ENCODE measurements around the gene DLG2.
"Not testable (repeated sequence)": the region's sequence is repeated elsewhere in the genome, so short reads cannot be mapped to it uniquely, and the experiment has no call there.

Gene DLG2

DNA sequence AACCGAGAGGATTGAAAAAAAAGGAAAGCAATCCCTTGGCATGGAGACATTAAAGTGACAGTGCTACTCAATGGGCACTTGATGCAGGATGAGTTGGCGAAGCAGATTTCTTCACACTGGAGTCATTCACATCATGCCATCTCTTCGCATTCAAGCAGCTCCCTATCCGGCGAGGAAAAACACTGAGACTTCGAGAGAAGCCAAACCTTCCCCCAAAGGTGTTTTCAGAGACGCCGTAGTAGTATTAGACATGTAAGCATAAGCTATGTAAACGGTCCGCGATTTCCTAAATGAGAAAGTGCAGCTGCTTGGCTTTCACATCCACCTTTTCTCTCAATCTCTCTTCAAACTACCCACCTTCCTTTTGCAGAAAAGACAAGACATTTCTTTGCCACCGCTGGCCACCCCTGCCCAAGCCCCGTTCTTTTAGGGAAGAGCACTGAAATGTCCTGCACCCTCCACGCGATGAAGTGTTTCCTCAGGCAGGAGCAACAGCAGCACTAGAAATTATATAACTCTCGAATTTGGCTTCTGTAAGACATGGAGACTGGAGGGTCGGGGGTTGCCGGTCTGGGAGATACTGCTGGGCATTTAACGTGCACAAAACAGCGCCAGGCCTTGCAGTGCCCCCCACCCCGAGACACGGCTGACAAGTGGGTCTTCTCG is at the start of gene DLG2:
DLG2 (minus strand) TSS at position 13 of the 666 bp plus-strand sequence.
- DNase-seq (ENCODE audit: extremely low spot score, insufficient read length, low read depth) (no peak), FAIRE-seq (peak; percentile 35)

DNA sequence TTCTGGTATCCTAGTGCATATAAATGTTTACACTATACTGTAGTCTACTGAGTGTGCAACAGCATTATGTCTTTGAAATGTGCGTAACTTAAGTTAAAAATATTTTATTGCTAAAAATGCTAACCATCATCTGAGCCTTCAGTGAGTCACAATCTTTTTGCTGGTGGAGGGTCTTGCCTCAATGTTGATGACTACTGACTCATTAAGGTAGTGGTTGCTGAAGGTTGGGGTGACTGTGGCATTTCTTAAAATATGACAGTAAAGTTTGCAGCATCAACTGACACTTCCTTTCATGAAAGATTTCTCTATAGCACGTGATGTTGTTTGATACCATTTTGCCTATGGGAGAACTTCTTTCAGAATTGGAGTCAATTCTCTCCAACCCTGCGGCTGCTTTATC is 46.2 kb upstream of the DLG2 start:
- FAIRE-seq: no peak
- DNase-seq (ENCODE audit: extremely low spot score, insufficient read length, low read depth): no peak

DNA sequence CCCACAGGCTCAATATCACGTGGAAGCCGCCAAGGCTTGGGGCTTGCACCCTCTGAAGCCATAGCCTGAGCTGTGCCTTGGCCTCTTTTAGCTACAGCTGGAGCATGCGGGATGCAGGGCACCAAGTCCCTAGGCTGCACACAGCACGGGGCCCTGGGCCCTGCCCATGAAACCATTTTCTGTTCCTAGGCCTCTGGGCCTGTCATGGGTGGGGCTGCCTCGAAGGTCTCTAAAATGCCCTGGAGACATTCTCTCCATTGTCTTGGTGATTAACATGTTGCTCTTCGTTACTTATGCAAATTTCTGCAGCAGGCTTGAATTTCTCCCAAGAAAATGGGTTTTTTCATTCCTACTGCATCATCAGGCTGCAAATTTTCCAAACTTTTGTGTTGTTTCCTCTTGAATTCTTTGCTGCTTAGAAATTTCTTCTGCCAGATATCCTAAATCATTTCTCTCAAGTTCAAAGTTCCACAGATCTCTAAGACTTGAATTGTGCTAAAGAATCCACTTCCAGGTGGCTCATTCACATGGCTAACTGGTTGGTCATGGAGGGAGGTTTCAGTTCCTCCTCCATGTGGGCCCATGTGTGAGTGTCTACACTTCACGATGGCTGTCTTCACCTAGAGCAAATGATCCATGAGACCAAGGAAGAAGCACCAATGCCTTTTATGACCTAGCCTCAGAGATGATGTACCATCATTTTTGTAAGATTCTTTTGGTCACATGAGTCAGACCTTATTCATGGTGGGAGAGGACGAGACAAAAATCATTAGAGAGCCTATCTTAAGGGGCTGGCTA is 45.2 kb upstream of the DLG2 start:
- peak; percentile 5 for FAIRE-seq
- DNase-seq (ENCODE audit: extremely low spot score, insufficient read length, low read depth): no peak

DNA sequence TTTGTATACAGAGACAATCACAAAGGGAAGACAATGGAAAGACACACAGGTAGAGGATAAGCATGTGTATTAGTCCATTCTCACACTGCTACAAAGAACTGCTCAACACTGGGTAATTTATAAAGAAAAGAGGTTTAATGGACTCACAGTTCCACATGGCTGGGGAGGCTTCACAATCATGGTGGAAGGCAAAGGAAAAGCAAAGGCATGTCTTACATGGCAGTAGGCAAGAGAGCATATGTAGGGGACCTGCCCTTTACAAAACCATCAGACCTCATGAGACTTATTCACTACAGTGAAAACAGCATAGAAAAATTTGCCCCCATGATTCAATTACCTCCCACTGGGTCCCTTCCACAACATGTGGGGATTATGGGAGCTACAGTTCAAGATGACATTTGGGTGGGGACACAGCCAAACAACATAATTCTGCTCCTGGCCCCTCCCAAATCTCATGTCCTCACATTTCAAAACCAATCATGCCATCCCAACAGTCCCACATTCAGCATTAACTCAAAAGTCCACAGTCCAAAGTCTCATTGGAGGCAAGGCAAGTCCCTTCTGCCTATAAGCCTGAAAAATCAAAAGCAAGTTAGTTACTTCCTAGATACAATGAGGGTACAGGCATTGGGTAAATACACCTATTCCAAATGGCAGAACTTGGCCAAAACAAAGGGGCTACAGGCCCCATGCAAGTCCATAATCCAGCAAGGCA is 44.0 kb upstream of the DLG2 start:
- FAIRE-seq: not testable (repeated sequence)

DNA sequence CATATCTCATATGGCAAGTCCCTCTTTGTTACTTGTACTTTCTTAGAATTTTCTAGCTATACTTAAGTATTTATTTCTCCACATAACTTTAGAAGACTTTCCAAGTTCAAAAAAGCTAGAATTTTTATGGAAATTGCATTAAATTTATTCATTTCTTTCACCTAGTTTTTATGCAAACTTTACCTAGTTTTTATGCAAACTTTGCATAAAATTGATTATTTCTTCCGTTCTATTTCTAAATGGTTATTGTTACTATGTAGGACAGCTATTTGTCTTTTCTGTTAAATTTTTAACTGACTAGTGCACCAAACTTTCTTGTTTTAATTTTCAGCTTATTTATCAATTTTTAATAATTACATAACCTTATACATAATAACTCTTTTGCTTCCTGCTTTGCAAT is 41.0 kb upstream of the DLG2 start:
- DNase-seq (ENCODE audit: extremely low spot score, insufficient read length, low read depth) (no peak), FAIRE-seq (no peak)

More for the DNA sequence above, 44.0 kb upstream of the DLG2 start:
- not testable (repeated sequence) for DNase-seq (ENCODE audit: extremely low spot score, insufficient read length, low read depth)

DNA sequence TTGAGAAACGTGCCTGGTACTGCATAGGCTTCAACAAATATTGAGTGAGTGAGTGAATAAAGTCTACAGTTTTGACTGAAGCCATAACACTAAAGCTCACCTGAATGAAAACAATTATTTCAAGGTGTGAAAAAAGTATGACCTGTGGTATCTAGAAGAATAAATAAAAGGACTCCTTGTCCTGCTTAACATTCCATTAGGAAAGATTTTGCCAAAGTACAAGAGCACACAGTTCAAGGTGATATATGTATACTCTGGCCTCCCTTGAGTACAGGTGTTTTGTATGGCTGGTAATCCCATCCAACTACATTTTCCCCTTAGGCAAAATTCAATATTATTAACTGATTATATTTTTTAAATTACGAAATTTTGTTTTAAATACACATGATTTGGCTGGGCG is 39.5 kb upstream of the DLG2 start:
- DNase-seq (ENCODE audit: extremely low spot score, insufficient read length, low read depth): no peak
- no peak for FAIRE-seq

DNA sequence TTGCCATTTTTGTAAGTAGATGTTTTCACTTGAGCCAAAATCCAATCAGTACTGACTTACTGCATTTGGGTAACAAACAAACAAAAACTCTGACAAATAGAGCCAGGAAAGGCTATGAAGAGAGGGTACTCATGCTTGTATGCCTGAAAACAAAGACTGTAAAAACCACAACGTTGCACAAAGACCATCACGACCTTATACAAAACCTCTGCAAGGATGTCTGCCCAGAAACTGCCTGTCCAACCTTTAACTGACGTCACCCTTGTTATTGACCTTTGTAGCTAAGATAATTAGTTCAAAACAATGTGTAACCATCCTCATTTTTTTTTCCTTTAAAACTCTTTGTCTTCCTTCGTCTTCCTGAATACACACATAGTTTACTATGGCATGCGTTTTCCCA is 38.6 kb upstream of the DLG2 start:
- DNase-seq (ENCODE audit: extremely low spot score, insufficient read length, low read depth) (no peak), FAIRE-seq (no peak)

DNA sequence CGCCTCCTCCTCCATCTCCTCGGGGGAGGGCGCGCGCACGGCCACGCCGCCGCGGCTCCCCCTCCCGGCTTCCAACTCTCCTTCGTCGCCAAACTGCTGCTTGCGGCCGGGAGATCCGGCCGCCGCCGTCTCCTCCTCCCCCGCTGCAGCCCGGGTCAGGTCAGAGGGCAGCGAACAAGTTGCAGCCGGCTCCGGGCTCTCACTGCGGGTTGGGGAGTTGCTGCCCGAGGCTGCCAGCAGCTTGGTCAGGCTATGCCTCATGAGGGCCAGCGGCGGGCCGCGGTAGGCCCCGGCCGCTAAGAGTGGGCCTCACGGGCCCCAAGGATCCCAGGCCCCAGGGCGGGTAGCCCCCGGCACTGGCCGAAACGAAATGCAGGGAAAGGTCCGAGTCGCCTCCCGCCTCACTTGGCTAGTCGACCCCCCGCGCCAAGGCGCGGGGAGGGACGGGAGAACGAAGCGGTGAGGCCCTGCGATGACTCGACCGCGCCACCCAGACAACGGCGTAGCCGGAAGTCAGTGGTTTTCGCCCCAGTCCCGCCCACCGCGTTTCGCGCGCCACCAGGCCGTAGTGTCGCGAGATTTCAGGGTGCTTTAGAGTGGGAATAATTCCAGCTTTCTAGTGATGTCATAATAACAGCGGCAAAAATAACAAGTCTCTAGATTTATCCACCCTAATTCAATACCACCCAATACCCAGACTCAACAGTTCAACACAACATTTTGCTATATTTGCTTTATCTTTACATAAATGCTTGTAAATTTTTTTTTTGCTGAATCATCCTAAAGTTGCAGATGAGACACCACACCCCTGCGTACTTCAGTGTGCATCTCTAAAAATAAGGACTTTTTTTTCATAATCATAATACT is 37.7 kb upstream of the DLG2 start, which contains the start of gene CREBZF:
CREBZF (minus strand) TSS at position 515 of the 867 bp plus-strand sequence; CDS start at position 261, 254 bp downstream.
- peak; percentile 95 for FAIRE-seq

DNA sequence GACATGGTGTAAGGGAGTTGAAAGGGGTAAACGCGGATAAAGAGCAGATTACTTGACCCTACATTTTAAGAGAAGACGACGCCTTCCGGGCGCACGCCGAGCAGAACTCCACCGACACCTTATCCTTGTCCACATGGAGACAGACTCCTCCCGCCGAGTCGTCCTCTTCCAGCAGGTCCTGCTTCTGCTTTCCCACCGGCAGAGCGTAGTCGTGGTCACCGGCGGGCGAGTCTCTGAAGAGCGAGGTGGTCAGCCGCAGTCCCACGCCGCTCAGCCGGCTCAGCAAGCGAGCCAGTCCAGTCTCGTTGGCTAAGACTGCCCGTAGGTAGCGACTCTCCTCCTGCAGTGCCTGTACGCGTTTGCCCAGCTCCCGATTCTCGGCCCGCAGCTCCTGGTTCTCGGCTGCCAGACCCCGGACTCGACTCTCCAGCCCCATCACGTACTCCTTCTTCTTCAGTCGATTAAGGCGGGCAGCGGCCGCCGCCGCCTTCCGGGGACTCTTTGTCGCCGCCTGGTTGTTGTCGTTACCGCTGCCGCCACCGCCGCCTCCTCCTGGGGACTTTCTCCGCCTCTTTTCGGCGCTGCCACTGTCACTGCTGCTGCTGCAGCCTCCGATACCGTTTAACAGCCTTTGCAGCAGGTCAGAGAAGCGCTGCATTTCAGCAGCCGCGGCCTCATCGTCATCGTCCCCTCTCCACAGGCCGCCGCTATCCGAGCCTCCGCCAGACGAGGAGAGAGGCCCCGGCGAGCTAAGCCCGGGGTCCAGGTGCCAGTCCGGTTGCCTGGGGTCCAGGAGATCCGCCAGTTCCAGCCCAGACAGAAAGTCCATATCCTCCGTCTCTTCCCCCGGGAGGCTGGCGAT is 36.8 kb upstream of the DLG2 start:
- peak; percentile 67 for FAIRE-seq
- DNase-seq (ENCODE audit: extremely low spot score, insufficient read length, low read depth): peak; percentile 57

More for the DNA sequence above, 37.7 kb upstream of the DLG2 start, which contains the start of gene CREBZF:
- peak; percentile 86 for DNase-seq (ENCODE audit: extremely low spot score, insufficient read length, low read depth)

DNA sequence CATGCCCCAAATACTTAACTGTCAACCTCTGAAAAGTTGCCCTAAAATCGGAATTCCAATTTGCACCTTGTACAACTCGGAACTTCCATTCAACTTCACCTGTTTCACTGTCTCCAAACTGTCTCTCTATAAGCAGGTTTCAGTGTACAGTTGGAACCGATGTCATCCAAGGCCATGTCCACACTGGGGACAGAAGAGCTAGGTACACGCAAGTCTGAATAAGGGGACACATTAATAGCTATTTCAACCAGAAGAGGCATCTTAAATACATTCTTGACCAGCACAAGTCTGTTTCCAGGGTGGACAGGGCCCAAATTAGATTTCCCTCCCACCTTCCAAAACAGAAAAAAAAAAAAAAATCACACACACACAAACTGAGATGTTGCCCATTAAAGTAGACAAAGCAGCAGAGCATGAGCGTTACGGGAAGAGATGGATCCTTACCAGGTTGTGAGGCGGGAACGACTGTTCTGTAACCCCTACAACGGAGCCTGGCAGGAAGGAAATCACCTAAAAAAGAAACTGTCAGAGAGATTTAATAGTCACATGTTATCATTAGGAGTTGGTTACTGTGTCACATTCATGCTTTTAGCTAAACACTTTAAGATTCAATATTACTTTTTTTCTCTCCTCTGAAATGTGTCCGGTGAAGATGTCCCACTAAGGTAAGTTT is 36.1 kb upstream of the DLG2 start:
- FAIRE-seq: no peak
- no peak for DNase-seq (ENCODE audit: extremely low spot score, insufficient read length, low read depth)

DNA sequence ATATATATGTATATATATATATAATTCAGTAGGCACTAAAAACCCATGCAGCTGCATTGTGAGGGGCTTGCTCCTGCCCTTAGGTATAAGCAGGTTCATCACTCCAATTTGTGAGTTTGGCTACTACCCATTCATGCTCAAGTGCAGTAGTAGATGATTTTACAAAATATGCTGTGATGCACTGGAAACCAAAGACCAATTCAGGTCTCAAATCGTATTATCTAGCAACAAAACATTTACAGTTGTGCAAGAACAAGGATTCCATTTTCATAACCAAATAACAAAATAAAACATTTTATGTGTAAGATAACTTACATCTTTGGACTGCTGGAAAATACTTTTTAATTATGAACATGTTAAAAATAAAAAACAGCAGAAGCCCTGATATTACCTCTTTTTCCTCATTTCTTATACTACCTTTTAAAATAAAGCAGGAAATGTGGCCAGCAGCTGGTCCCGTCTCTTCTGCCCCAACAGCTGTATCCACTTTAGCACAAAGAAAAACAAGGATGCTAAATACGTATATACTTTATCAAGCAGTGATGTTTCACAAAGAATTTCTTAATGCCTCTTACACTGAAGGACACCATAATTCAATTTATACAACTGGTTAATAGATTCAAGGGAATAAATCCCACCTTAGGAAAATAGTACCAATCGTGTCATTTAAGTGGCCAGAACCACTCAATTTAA is 35.0 kb upstream of the DLG2 start:
- no peak for FAIRE-seq

DNA sequence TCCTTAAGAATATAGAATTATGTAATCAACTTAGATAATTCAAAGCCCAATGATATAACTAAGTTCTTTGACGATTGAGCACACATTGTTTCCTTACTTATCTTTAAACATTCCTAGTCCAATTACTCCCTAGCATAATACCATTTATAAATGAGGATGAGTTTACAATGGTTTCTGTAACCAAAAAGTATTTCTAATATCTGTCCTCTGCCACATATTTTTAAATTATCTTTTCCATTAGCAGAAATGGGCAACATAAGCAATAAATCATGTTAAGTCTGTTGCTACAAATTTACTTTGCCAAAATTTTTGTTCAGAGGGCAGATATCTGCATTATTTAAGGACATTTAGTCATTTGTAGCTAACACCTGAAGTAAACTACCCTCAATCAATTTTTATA is 31.0 kb upstream of the DLG2 start:
- FAIRE-seq (no peak), DNase-seq (ENCODE audit: extremely low spot score, insufficient read length, low read depth) (no peak)

More for the DNA sequence above, 35.0 kb upstream of the DLG2 start:
- DNase-seq (ENCODE audit: extremely low spot score, insufficient read length, low read depth): no peak

DNA sequence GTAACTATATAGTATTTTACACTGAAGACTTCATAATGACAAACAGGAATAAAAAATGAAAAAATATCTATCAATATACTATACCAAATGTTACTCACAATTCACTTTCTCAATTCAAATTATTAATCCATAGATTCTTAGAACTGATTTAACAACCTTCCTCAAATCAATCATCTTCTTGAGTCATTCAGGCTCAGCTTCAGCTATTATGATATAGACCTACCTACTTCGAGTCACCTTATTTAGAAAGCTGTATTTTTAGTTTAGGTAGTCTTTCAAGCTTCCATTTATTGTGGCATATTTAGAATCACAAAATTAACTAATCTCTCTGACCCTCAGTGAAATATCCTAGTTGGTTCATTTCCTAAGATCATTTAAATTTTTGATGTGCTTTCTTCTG is 29.6 kb upstream of the DLG2 start:
- FAIRE-seq (no peak), DNase-seq (ENCODE audit: extremely low spot score, insufficient read length, low read depth) (no peak)

DNA sequence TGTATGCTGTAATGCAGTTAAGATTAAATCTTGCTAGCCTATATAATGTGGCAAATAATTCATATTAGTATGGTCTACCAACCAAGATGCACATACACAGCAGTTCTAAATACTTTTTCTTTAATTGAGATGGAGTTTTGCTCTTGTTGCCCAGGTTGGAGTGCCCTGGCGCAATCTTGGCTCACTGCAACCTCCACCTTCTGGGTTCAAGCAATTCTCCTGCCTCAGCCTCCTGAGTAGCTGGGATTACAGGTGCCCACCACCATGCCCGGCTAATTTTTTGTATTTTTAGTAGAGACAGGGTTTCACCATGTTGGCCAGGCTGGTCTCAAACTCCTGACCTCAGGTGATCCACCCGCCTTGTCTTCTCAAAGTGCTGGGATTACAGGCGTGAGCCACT is 27.2 kb upstream of the DLG2 start:
- DNase-seq (ENCODE audit: extremely low spot score, insufficient read length, low read depth); FAIRE-seq: not testable (repeated sequence)

DNA sequence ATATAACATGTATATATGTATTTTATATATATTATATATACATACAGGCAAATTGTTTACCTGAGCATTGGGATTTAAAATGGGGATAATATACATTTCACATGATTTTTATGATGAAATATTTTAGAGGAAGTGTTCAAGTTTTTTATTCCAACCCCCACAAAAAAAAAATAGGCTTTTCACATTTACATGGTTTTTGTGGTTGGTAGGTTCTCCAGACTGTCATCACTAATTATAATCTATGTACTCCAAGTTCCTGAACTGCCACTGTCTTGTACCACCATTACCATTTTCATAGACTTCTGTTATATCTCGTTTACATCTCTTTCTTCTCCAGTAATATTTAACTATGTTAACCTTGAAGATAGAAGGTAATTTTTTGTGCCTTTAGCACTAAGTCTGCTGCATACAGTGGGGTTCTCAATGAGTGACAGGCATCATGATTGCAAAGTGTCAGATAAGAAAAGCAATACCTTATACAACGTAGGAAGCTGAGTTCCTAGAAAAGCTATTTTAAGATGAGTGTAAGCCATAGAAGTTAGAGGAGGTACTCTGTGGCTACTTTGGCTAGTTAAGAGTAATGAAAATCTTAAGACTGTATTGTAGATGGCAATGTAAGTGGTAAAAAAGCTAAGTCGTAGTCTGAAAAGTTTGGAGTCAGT is 25.8 kb upstream of the DLG2 start:
- FAIRE-seq (no peak), DNase-seq (ENCODE audit: extremely low spot score, insufficient read length, low read depth) (no peak)

DNA sequence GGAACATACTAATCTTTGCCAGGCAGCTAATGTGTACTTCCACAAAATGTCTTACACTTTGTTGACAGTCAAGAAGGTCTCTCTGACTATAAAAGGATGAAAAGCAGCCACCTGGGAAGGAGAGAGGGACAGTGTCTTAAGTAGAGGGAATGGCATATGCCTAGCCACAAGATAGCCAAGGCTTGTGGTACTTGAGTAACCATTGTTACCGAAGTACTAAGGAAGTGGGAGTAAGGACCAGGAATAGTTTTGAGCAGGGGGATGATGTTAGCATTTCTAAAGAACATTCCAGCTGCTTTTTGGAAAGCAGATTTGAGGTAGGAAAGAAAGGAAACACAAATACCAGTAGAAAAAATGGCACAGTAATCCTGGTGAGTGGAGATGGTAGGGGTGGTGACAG is 24.0 kb upstream of the DLG2 start:
- FAIRE-seq (no peak), DNase-seq (ENCODE audit: extremely low spot score, insufficient read length, low read depth) (no peak)

DNA sequence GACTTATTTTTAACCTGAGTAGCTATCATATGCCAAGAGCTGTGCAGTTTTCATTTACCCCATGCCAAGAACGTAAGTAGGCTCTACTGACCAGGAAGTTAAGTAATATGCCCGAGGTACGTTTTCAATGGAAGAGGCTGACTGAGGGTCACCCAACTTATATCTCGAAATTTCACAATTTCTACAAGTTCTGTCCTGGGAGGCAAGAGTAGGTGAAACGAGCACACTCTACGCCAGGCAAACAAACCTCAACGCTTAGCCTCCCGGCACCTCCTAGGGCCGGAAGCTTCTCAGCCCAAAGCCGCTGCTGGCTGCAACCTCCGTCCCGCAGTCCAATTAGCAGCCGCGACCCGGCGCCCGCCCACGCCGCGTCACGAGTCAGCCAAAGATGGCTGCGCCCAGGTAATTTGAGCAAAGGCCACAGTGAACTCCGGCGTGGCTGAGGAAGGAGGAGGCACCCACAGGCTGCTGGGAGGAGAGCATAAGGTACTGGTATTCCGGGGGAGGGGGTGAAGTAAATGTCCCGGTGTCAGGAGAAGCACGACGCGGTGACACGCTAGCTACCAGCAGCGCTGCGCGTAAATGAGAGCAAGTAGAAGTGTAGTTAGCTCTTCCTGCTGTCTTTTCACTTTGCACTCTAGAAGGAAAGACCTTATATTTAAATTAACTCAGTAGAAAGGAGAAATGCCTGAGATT is 20.6 kb upstream of the DLG2 start, which contains the start of gene TMEM126A:
TMEM126A (plus strand) TSS at position 364 of the 696 bp plus-strand sequence. CDS start 2,289 bp downstream, outside the sequence.
- peak; percentile 95 for FAIRE-seq
- DNase-seq (ENCODE audit: extremely low spot score, insufficient read length, low read depth): peak; percentile 80

All from GM18507 (cell line).